Measurements from ENCODE around the gene FBXL7. TPM values are rescaled to one million over a fixed set of nuclear protein-coding genes. Genes with fewer than 3 reads are reported as not detected.

Gene FBXL7
- polyA plus RNA-seq, 3 donors, result not detected

- peaks cover 0 to 9% (median 0%) of the 10 kb centered on the region in 7 donors for H3K9me3 Mint-ChIP-seq
- H3K4me1 Mint-ChIP-seq, result no peaks in the 10 kb centered on the region
- H3K4me3 Mint-ChIP-seq, result no peak overlapping the region
- Histone ChIP-seq H4K20me1 (ENCODE audit: insufficient read depth, low read length) (no peaks in the 10 kb centered on the region), H3K27me3 (ENCODE audit: control insufficient read depth in 2 of 2, insufficient read depth in 2 of 2, low read length in 2 of 2) (no peaks in the 10 kb centered on the region), H3K27ac (ENCODE audit: low read depth in 1 of 2, low read length in 2 of 2) (no peak overlapping the region), H3K9ac (ENCODE audit: insufficient read depth, low read length, poor library complexity, severe bottlenecking) (no peak overlapping the region), H3K9me3 (replicated peaks in 1 of 2; ENCODE audit: control insufficient read depth in 1 of 2, insufficient read depth in 1 of 2, low read length in 2 of 2) (peaks cover 0 to 3% of the 10 kb centered on the region in 2 donors), H3K4me2 (replicated peaks; ENCODE audit: extremely low read depth, low read length, poor library complexity, severe bottlenecking) (no peak overlapping the region), H3K36me3 (replicated peaks in 1 of 2; ENCODE audit: control insufficient read depth in 1 of 2, insufficient read depth in 2 of 2, low read length in 2 of 2) (no peaks in the 10 kb centered on the region), H3K4me3 (replicated peaks in 1 of 3; ENCODE audit: low read depth in 2 of 3, low read length in 3 of 3) (no peak overlapping the region), H3K79me2 (ENCODE audit: insufficient read depth, low read length) (no peaks in the 10 kb centered on the region), H3K4me1 (ENCODE audit: control insufficient read depth in 1 of 2, insufficient read depth in 2 of 2, low read length in 2 of 2) (no peaks in the 10 kb centered on the region), H2AFZ (ENCODE audit: insufficient read depth, low read depth, low read length, poor library complexity, severe bottlenecking) (no peak overlapping the region)
- TF ChIP-seq CTCF (IDR thresholded peaks at IDR 0.05), result no peak
- DNase-seq, result no peak
- peaks cover 0 to 2% (median 1%) of the 10 kb centered on the region in 3 donors for H3K27me3 Mint-ChIP-seq (ENCODE audit: low read depth in 3 of 3)
- intact Hi-C loops (cut with micrococcal nuclease), result no loop called here
- 92% methylated on average over 2 of the region's 3 CpGs for WGBS (ENCODE audit: insufficient coverage)
- no peaks in the 10 kb centered on the region for H3K36me3 Mint-ChIP-seq
- no peak overlapping the region for H3K27ac Mint-ChIP-seq
Measured at GRCh38 chr5:15791274-15791673, 291.3 kb downstream of the FBXL7 start.

GRCh38 chr5:15791859-15792258 lies 291.9 kb downstream of the FBXL7 start:
- no peak overlapping the region for H2AFZ ChIP-seq (ENCODE audit: insufficient read depth, low read depth, low read length, poor library complexity, severe bottlenecking)

More at GRCh38 chr5:15791859-15792258, 291.9 kb downstream of the FBXL7 start:
- WGBS (ENCODE audit: insufficient coverage), result 86% methylated on average over 1 of the region's 3 CpGs
- H3K9me3 ChIP-seq (replicated peaks in 1 of 2; ENCODE audit: control insufficient read depth in 1 of 2, insufficient read depth in 1 of 2, low read length in 2 of 2), result peaks cover 0 to 3% of the 10 kb centered on the region in 2 donors
- TF ChIP-seq CTCF (IDR thresholded peaks at IDR 0.05), result no peak
- DNase-seq, result no peak
- no peak overlapping the region for H3K4me2 ChIP-seq (replicated peaks; ENCODE audit: extremely low read depth, low read length, poor library complexity, severe bottlenecking)
- H3K79me2 ChIP-seq (ENCODE audit: insufficient read depth, low read length), result no peaks in the 10 kb centered on the region
- no peaks in the 10 kb centered on the region for H4K20me1 ChIP-seq (ENCODE audit: insufficient read depth, low read length)
- H3K4me3 ChIP-seq (replicated peaks in 1 of 3; ENCODE audit: low read depth in 2 of 3, low read length in 3 of 3), result no peak overlapping the region
- H3K9me3 Mint-ChIP-seq, result peaks cover 0 to 9% (median 0%) of the 10 kb centered on the region in 7 donors
- H3K4me1 ChIP-seq (ENCODE audit: control insufficient read depth in 1 of 2, insufficient read depth in 2 of 2, low read length in 2 of 2), result no peaks in the 10 kb centered on the region
- intact Hi-C loops (cut with micrococcal nuclease), result no loop called here
- H3K27me3 ChIP-seq (ENCODE audit: control insufficient read depth in 2 of 2, insufficient read depth in 2 of 2, low read length in 2 of 2), result no peaks in the 10 kb centered on the region
- no peaks in the 10 kb centered on the region for H3K4me1 Mint-ChIP-seq
- no peak overlapping the region for H3K9ac ChIP-seq (ENCODE audit: insufficient read depth, low read length, poor library complexity, severe bottlenecking)
- H3K27me3 Mint-ChIP-seq (ENCODE audit: low read depth in 3 of 3), result peaks cover 0 to 2% (median 1%) of the 10 kb centered on the region in 3 donors
- H3K36me3 ChIP-seq (replicated peaks in 1 of 2; ENCODE audit: control insufficient read depth in 1 of 2, insufficient read depth in 2 of 2, low read length in 2 of 2), result no peaks in the 10 kb centered on the region
- no peak overlapping the region for H3K4me3 Mint-ChIP-seq
- no peak overlapping the region for H3K27ac ChIP-seq (ENCODE audit: low read depth in 1 of 2, low read length in 2 of 2)
- H3K27ac Mint-ChIP-seq, result no peak overlapping the region
- H3K36me3 Mint-ChIP-seq, result no peaks in the 10 kb centered on the region

All from CD14-positive monocyte (primary cell).